Hematopoietic multipotent progenitor cell (in vitro differentiated cells): ENCODE measurements around the gene KCNN3. TPM values are rescaled to one million over a fixed set of nuclear protein-coding genes. Genes with fewer than 3 reads are reported as not detected.

Experiments used
- DNase-seq, 3 donors: peaks; one replicate each; pipeline ENCODE4 v3.0.0-alpha.2; 2011 to 2015; ENCODE audit warnings: low read depth in 2 of 3, low spot score in 2 of 3
- total RNA-seq: library from RNA; depleted of rRNA; stranded (reverse); fragments of >200 nt; gene quantifications from one replicate; pipeline ENCODE4 v1.2.3, GENCODE V29; 2012

KCNN3 gene
- total RNA-seq, 1 donor: under 0.01 TPM

GRCh38 chr1:154821083-154821482 is 49.0 kb downstream of the KCNN3 start:
- DNase-seq: no peak

- no peak for DNase-seq
Measured at GRCh38 chr1:154820646-154821045, 49.4 kb downstream of the KCNN3 start.

DNA sequence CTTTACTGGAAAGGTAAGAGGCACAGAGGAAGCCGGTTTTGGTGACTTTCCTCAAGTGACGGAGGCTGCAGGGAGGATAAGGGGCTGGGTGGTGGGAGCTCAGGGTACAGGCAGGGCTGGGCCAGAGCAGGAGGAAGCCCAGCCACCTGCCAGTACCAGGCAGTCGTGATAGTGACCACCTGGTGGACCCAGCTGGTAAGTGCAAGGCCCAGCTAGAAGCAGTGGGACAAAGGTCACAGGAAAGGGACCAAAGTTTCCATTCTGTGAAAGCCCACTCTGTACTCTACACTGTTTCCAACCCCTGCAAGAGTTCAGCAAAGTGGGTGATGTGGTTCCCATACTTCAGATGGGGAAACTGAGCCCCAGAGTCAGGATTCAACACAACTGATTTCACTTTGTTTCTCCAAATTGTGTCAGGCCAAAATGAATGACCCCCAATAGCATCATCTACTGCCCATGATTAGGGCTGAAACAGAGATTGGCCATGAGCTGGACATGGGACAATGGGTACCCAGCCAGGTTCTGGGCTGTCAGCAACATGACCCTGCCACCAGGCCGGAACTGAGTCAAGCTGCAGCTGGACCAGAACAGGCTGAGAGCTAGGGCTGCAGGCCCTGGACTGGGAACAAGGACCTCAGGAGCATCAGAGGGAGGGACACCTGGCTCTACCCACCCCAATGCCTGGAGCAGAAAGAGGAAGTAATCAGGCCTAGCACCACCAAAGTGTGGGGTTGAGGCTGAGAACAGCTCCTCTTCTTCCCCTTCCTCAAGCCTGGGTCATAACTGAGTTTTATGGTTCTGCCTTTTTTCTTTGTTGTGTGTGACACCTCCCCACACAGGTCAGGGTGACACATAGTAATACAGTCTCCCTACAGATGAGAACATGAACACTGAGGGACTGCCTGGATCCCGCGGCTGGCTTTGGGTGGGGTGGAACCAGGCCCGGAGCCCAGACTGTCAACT is 50.2 kb downstream of the KCNN3 start:
- peak in 2 of 3 donors; percentile 35 to 76 for DNase-seq

GRCh38 chr1:154818911-154819310 is 51.2 kb downstream of the KCNN3 start:
- DNase-seq: no peak

- no peak for DNase-seq
Measured at GRCh38 chr1:154816937-154817336, 53.1 kb downstream of the KCNN3 start.

DNA sequence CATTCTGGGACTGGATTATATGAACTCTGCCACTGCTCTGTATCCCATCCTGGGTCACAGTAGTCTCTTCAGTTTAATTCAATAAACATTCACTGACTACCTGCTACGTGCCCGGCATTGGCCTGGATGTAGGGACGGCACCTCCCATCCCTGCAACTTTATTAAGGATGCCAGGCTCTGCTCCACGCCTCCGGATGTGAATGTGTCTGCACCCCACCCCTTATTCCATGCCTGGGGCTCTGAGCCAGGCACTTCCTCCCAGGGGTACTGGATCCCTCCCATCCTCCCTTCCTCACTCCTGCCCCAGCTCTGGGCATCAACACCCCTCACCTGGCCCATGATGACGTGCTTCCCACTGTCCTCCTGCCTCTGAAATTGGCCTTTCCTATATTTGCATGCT is 53.7 kb downstream of the KCNN3 start:
- DNase-seq: no peak

DNA sequence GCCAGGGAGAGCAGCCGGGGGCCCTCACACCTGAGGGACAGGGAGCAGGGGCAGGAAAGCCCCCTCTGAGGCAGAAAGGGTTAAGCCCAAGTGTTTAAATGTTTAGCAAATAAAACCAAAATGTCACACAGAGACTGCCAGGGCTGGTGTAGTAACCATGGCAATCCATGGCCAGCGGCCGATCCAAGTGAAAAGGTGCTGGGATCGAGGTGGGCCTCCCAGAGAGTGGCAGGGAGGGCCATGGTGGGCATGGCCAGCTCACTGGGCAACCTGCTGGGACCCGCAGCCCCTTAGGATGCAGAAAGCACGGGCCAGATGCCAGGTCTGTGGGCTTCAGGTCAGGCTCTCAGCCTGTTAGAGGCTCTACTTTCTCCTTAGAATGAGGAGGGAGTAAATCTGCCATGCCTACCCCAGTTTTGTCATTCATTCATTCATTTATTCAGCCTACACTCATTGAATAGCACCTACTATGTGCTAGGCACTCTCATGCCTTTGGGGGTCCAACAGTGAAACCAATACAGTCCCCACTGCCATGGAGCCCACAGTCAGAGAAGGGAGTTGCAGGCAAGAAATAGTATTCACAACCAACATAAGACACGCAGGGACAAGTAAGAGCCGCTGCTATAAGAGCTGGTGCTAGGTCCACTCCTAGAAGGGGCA is 56.1 kb downstream of the KCNN3 start:
- no peak for DNase-seq

DNA sequence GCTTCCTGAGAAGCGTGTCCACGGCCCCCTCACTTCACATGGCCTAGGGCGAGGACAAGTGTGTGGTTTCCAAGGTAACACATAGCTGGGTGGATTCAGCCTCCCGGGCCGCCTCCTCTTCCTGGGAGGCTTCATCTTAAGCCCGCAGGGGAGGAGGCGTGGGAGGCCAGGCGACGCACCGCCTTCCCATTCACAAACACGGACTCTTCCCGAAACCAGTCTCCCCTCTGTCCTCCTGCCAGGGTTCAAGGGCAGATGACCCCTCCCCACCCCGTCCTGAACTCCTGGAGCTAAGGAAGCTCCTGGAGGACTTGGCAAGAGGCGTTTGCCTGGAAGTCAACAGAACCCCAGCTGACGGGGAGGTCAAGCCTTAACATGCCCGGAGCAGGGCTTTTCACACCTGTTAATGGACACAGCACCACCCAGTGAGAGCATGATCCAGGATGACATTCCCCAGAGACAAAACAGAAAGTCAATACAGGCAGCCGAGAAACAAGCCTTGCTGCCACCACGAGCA is 56.7 kb downstream of the KCNN3 start:
- no peak for DNase-seq

- DNase-seq: no peak
Measured at GRCh38 chr1:154812877-154813276, 57.2 kb downstream of the KCNN3 start.

GRCh38 chr1:154810571-154810970 is 59.5 kb downstream of the KCNN3 start:
- DNase-seq: no peak

DNA sequence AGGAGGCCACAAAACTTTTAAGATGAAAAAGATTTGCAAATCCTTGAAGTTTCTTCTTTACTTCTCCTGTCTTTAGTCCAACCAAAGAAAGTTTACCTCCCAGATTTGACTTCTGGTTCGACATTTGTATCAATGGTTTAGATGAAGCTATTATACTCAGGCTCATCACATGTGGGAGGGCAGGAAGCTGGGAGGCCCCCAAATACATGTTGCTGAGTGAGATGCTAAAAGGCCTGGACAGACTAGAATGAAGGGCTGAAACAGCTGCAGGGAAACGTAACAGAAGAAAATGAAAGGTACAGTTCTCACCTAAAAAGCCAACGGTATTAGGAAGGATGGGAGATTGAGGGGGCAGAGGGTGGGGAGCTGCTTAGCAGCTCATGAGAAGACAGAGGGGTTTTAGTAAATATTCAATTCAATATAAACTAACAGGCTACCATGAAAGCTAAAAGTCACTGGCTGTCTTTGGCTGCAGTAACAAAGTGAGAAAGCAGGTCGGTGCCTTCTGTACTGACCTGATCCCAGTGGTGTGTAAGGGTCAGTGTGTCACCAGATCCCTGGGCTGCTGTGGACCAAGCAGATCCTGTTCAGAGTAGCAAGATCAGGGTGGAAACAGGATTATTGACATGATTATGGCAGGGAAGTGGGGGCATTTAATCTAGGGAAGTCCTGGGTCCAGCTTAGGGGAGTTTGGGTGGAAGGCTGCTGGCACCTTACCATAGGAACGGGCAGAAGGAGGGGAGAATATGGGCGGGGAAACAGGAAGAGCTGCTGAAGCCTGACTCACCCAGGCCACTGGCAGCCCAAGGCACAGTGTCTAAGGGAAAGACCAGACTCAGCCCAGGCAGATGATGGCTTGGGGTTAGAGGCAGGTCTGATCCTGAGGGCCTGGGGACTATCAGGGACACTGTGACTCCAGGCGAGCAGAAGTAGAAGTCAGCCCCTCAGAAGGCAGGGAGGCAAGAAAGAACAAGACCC is 60.4 kb downstream of the KCNN3 start:
- DNase-seq: peak in 2 of 3 donors; percentile 56 to 59

DNA sequence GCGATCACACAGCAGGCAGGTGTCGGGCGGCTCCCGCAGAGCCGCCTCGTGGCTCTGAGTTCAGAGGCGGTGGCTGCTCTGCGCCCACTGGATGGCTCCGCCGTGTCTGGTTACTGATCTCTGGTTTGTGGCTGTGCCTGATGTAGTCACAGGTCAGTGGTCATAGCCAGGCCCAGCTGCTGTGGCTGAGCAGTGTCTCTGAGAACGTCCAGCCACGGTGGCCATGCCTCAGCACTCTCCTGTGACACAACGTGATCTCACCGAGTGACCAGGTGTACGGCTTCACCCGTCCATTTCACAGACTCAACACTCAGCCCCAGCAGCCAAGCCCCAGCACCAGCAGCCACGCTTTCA is 61.2 kb downstream of the KCNN3 start:
- no peak for DNase-seq

DNA sequence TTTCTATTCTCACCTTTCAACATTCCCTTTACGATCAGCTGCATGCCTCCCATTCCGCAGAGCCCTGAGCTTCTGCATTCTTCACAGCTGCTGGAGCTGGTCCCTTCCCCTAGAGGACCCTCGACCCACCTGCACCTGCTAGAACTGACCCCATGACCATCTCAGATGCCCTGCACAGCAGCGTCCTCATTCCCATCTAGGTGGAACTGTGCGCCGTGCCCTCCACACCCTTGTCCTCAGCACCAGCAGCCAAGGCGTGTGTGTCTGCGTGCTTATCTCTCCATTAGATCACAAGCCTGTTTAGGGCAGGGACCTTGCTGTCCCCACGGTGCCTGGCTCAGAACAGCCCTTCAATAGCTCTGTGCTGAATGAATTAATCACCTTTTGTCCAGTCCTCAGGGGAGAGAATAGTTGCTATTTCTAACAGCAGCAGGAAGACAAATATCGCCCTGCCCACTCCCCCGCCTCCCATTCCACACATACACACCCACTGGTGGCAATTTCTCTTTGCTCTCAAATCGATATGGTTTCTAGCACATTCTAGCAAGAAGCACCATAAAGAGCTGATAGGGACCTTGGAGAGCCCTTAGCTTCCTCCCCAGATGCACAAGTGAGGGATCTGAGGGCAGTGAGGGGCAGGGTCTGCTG is 61.7 kb downstream of the KCNN3 start:
- no peak for DNase-seq

DNA sequence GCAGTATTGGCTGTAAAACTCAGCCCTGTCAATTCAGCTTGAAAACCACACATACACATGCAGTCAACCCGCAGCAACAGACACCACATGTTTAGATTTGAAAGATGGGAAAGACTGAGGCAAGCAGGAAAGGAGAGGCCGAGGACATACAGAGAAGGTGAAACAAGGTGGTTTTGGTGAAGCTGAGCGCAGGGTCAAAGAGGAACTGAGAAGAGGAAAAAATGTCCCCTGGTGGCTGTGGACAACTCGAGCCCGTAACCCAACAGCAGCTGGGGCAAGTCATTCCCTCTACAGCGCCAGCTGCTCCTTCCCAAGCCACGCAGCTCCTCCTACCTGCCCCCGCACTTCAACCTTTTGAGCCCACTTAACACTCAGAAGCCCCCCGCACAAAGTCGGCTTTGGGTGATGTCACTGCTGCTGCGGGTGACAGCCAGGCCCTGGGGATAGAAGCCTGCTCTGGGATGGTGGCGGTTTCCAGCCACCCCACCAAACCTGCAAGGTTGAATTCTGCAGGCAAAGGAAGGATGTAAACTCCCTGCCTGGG is 63.0 kb downstream of the KCNN3 start:
- peak in 1 of 3 donors; percentile 22 for DNase-seq

GRCh38 chr1:154806333-154806732 is 63.7 kb downstream of the KCNN3 start:
- DNase-seq: no peak

- no peak for DNase-seq
Measured at GRCh38 chr1:154802982-154803920, 66.8 kb downstream of the KCNN3 start.

- DNase-seq: no peak
Measured at GRCh38 chr1:154802336-154802969, 67.6 kb downstream of the KCNN3 start.
